H9 (cell line): Measurements from ENCODE around the gene MLPH. TPM values are rescaled to one million over a fixed set of nuclear protein-coding genes. Genes with fewer than 3 reads are reported as not detected.

Experiments used
- DNase-seq: peaks from one replicate; pipeline ENCODE4 v3.0.0-alpha.2; 2017
- H2AFZ ChIP-seq: one replicate; pipeline ENCODE4 v1.6.1; 2013; ENCODE audit warnings: mild to moderate bottlenecking, low read length, control low read depth, moderate library complexity
- H2AK5ac ChIP-seq: 2 replicates; pipeline ENCODE4 v1.6.1; 2013; ENCODE audit warnings: low read length, control low read depth, mixed read lengths; ENCODE audit not compliant: insufficient read length
- H2BK120ac ChIP-seq: one replicate; pipeline ENCODE4 v1.6.1; 2013; ENCODE audit warnings: low read depth, mild to moderate bottlenecking, low read length, control low read depth, inconsistent platforms; ENCODE audit not compliant: poor library complexity, severe bottlenecking
- H2BK12ac ChIP-seq: 2 replicates; pipeline ENCODE4 v1.6.1; 2013; ENCODE audit warnings: low read length, control low read depth, mixed read lengths, low read depth; ENCODE audit not compliant: insufficient read length
- H2BK15ac ChIP-seq: 2 replicates; pipeline ENCODE4 v1.6.1; 2013; ENCODE audit warnings: low read depth, low read length, control low read depth
- H2BK20ac ChIP-seq: one replicate; pipeline ENCODE4 v1.6.1; 2013; ENCODE audit warnings: low read depth, mild to moderate bottlenecking, low read length, control low read depth, inconsistent platforms; ENCODE audit not compliant: poor library complexity, severe bottlenecking
- H2BK5ac ChIP-seq: 2 replicates; pipeline ENCODE4 v1.6.1; 2013; ENCODE audit warnings: low read length, control low read depth, mixed read lengths; ENCODE audit not compliant: insufficient read length
- H3K14ac ChIP-seq: 2 replicates; pipeline ENCODE4 v1.6.1; 2013; ENCODE audit warnings: low read length, control low read depth; ENCODE audit not compliant: insufficient read depth
- H3K18ac ChIP-seq: 2 replicates; pipeline ENCODE4 v1.6.1; 2013; ENCODE audit warnings: low read depth, mild to moderate bottlenecking, mixed read lengths, low read length, control low read depth; ENCODE audit not compliant: insufficient read length
- H3K23ac ChIP-seq: 2 replicates; pipeline ENCODE4 v1.6.1; 2013; ENCODE audit warnings: low read length, control low read depth, mixed read lengths, low read depth; ENCODE audit not compliant: insufficient read length
- H3K23me2 ChIP-seq: 2 replicates; pipeline ENCODE4 v1.6.1; 2013; ENCODE audit warnings: low read depth, mild to moderate bottlenecking, mixed read lengths, low read length, control low read depth; ENCODE audit not compliant: insufficient read length, poor library complexity, severe bottlenecking
- H3K27ac ChIP-seq: 2 replicates; pipeline ENCODE4 v1.5.1; 2013; ENCODE audit warnings: low read length, control low read depth, mixed read lengths, low read depth; ENCODE audit not compliant: insufficient read length
- H3K27me3 ChIP-seq: 2 replicates; pipeline ENCODE4 v1.6.1; 2013; ENCODE audit warnings: low read length, control low read depth, inconsistent platforms; ENCODE audit not compliant: insufficient read depth
- H3K4ac ChIP-seq: 2 replicates; pipeline ENCODE4 v1.6.1; 2013; ENCODE audit warnings: low read depth, mild to moderate bottlenecking, control low read depth, inconsistent platforms, low read length, moderate library complexity
- H3K4me1 ChIP-seq: 2 replicates; pipeline ENCODE4 v1.6.1; 2013; ENCODE audit warnings: low read length, control low read depth, inconsistent platforms; ENCODE audit not compliant: insufficient read depth
- H3K4me2 ChIP-seq: 2 replicates; pipeline ENCODE4 v1.6.1; 2013; ENCODE audit warnings: low read length, control low read depth, mixed read lengths; ENCODE audit not compliant: insufficient read length, insufficient read depth
- H3K56ac ChIP-seq: 2 replicates; pipeline ENCODE4 v1.6.1; 2013; ENCODE audit warnings: low read depth, mild to moderate bottlenecking, mixed read lengths, low read length, control low read depth; ENCODE audit not compliant: insufficient read length
- H3K79me1 ChIP-seq: 2 replicates; pipeline ENCODE4 v1.6.1; 2013; ENCODE audit warnings: low read depth, mild to moderate bottlenecking, moderate library complexity, low read length, control low read depth, inconsistent platforms; ENCODE audit not compliant: insufficient read depth, poor library complexity, severe bottlenecking
- H3K79me2 ChIP-seq: 2 replicates; pipeline ENCODE4 v1.6.1; 2013; ENCODE audit warnings: low read length, control low read depth, inconsistent platforms; ENCODE audit not compliant: insufficient read depth
- H3K9ac ChIP-seq: 2 replicates; pipeline ENCODE4 v1.6.1; 2013; ENCODE audit warnings: low read length, control low read depth, mixed read lengths; ENCODE audit not compliant: insufficient read length; ENCODE audit errors: extremely low read depth
- H3K9me3 ChIP-seq: one replicate; pipeline ENCODE4 v1.6.1; 2013; ENCODE audit warnings: low read depth, low read length, inconsistent platforms; ENCODE audit not compliant: control insufficient read depth
- H3T11ph ChIP-seq: one replicate; pipeline ENCODE4 v1.6.1; 2013; ENCODE audit warnings: mild to moderate bottlenecking, low read length, control low read depth, inconsistent platforms
- H4K20me1 ChIP-seq: one replicate; pipeline ENCODE4 v1.6.1; 2013; ENCODE audit not compliant: control insufficient read depth, insufficient read length, insufficient read depth
- H4K5ac ChIP-seq: 2 replicates; pipeline ENCODE4 v1.6.1; 2013; ENCODE audit warnings: low read depth, mild to moderate bottlenecking, mixed read lengths, low read length, control low read depth; ENCODE audit not compliant: insufficient read length
- H4K8ac ChIP-seq: replicated peaks from 2 replicates; pipeline ENCODE4 v1.6.1; 2013; ENCODE audit warnings: low read length, control low read depth, mixed read lengths, low read depth; ENCODE audit not compliant: insufficient read length
- H4K91ac ChIP-seq: 2 replicates; pipeline ENCODE4 v1.6.1; 2013; ENCODE audit warnings: low read depth, mild to moderate bottlenecking, moderate library complexity, mixed read lengths, low read length, control low read depth; ENCODE audit not compliant: insufficient read length
- H3K27ac Mint-ChIP-seq, 3 experiments: 2 replicates in 2 of 3; 3 replicates in 1 of 3; pipeline ENCODE4 v1.8.0; 2020 to 2021; ENCODE audit warnings: mixed read lengths in 3 of 3, mild to moderate bottlenecking in 1 of 3, moderate library complexity in 1 of 3
- H3K27me3 Mint-ChIP-seq: 2 replicates; pipeline ENCODE4 v1.8.0; 2021; ENCODE audit warnings: low read depth, mild to moderate bottlenecking, moderate library complexity, mixed read lengths
- H3K36me3 Mint-ChIP-seq, 3 experiments: 2 replicates in 2 of 3; 3 replicates in 1 of 3; pipeline ENCODE4 v1.8.0; 2020 to 2021; ENCODE audit warnings: low read depth in 3 of 3, mixed read lengths in 3 of 3; ENCODE audit not compliant: insufficient read depth in 1 of 3
- H3K4me1 Mint-ChIP-seq, 2 experiments: 2 replicates each; pipeline ENCODE4 v1.8.0; 2020; ENCODE audit warnings: mixed read lengths in 2 of 2
- H3K4me3 Mint-ChIP-seq, 2 experiments: 2 replicates in 1 of 2; 3 replicates in 1 of 2; pipeline ENCODE4 v1.8.0; 2020 to 2021; ENCODE audit warnings: mild to moderate bottlenecking in 2 of 2, mixed read lengths in 2 of 2, moderate library complexity in 1 of 2
- H3K9me3 Mint-ChIP-seq, 2 experiments: 2 replicates in 1 of 2; 3 replicates in 1 of 2; pipeline ENCODE4 v1.8.0; 2020; ENCODE audit warnings: mild to moderate bottlenecking in 2 of 2, mixed read lengths in 2 of 2, moderate library complexity in 1 of 2
- CTCF ChIP-seq: fragments of 200-600 bp; sonication (generic); conservative IDR thresholded peaks from 3 replicates; pipeline ENCODE4 v1.8.0; 2021; ENCODE audit warnings: antibody characterized with exemption, mild to moderate bottlenecking
- WGBS: extraction: QIAGEN DNeasy Blood & Tissue Kit; methylation state at CpG from one replicate; pipeline ENCODE4 v1.1.7; 2013; ENCODE audit warnings: missing lambda C conversion rate, low lambda C conversion rate, mixed read lengths; ENCODE audit not compliant: insufficient read length; ENCODE audit errors: extremely low coverage; 5-methylcytosine and 5-hydroxymethylcytosine counted together
- total RNA-seq: library from RNA; stranded (reverse); gene quantifications from 2 replicates; pipeline ENCODE4 v1.2.1, GENCODE V29; 2021

MLPH gene
- total RNA-seq, 1 experiment from 2014 or later, result 3.4 TPM

- no peaks in the 10 kb centered on the region for H3K79me2 ChIP-seq
- no peaks in the 10 kb centered on the region for H3K9me3 ChIP-seq
- no peak overlapping the region for H4K91ac ChIP-seq
- H3K36me3 Mint-ChIP-seq, result no peaks in the 10 kb centered on the region
- no peak overlapping the region for H2BK12ac ChIP-seq
- H2BK5ac ChIP-seq, result no peak overlapping the region
- H3K9me3 Mint-ChIP-seq, result no peaks in the 10 kb centered on the region
- H3K79me1 ChIP-seq, result no peaks in the 10 kb centered on the region
- H3K4me1 ChIP-seq, result no peaks in the 10 kb centered on the region
- H4K20me1 ChIP-seq, result no peaks in the 10 kb centered on the region
- H3K9ac ChIP-seq, result no peak overlapping the region
- H2AFZ ChIP-seq, result no peak overlapping the region
- DNase-seq, result no peak
- no peak overlapping the region for H3T11ph ChIP-seq
- H2BK20ac ChIP-seq, result no peak overlapping the region
- no peak overlapping the region for H3K56ac ChIP-seq
- H4K8ac ChIP-seq, result no peak overlapping the region
- no peak overlapping the region for H3K4ac ChIP-seq
- no peak for TF ChIP-seq CTCF
- H3K27ac Mint-ChIP-seq, result no peak overlapping the region; a peak in 1 of 7 replicates
- H3K14ac ChIP-seq, result no peak overlapping the region
- peaks cover 0 to 3% of the 10 kb centered on the region in 2 experiments; a peak in 1 of 4 replicates for H3K4me1 Mint-ChIP-seq
- WGBS, result no CpG with 5 or more reads among the region's 14 CpGs
- no peaks in the 10 kb centered on the region for H3K27me3 ChIP-seq
- no peak overlapping the region for H3K4me3 Mint-ChIP-seq
- no peak overlapping the region for H3K23ac ChIP-seq
- no peak overlapping the region for H4K5ac ChIP-seq
- peaks cover 2% of the 10 kb centered on the region for H3K27me3 Mint-ChIP-seq
- no peak overlapping the region for H2BK120ac ChIP-seq
- H2BK15ac ChIP-seq, result no peak overlapping the region
- no peaks in the 10 kb centered on the region for H3K23me2 ChIP-seq
- no peak overlapping the region for H3K27ac ChIP-seq
- H2AK5ac ChIP-seq, result no peak overlapping the region
- no peak overlapping the region for H3K18ac ChIP-seq
- no peak overlapping the region for H3K4me2 ChIP-seq
These were observed 77.6 kb downstream of the MLPH start for GRCh38 chr2:237564526-237565131.
